SW480 (cell line): Measurements from ENCODE around the gene XPR1.
"Not testable (repeated sequence)": the region's sequence is repeated elsewhere in the genome, so short reads cannot be mapped to it uniquely, and the experiment has no call there.

Experiments used
- DNase-seq: peaks from one replicate; pipeline ENCODE4 v3.0.0-alpha.2; 2016; ENCODE audit warnings: low spot score

XPR1 gene

GRCh38 chr1:180644526-180645192 lies 12.8 kb downstream of the XPR1 start:
- no peak for DNase-seq

GRCh38 chr1:180645261-180645660 lies 13.4 kb downstream of the XPR1 start:
- not testable (repeated sequence) for DNase-seq

GRCh38 chr1:180646093-180646492 lies 14.3 kb downstream of the XPR1 start:
- DNase-seq, result no peak

- no peak for DNase-seq
Measured at GRCh38 chr1:180646547-180646946, 14.7 kb downstream of the XPR1 start.

GRCh38 chr1:180652792-180653191 lies 21.0 kb downstream of the XPR1 start:
- DNase-seq, result no peak

GRCh38 chr1:180662709-180663108 lies 30.9 kb downstream of the XPR1 start:
- no peak for DNase-seq

DNA sequence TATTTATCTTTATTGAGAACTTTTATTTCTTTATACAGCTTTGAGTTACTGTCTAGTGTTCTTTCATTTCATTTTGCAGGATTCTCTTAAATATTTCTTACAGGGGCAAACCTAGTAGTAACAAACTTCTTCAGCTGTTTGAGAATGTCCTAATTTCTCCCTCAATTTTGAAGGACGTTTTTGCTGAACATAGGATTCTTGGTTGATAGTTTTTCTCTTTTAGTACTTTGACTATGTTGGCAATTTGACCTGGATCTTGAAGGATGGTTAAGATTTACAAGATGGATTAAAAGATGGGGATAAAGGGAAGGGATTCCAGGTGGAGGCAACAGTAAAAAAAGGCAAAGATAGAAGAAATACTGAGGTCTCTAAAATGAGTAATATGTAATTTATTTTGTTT lies 38.9 kb downstream of the XPR1 start:
- DNase-seq, result no peak

DNA sequence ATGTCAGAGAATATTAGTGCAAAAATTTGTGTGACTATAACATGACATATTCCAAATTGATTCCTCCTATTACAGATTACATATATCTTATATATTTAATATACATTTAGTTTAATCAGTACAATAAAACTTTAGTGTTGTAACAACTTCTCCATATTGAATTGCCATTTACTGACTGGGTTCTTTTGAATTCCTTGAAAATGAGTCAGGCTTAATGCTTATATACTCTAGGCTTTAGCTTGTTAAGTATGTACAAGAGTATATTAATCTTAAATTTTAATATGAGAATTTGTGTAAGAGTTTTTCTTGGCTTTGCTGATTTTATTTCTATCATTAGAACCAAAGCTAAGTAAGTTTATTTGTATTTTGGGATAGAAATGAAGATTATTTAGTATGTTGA lies 40.3 kb downstream of the XPR1 start:
- DNase-seq, result no peak

- DNase-seq, result no peak
Measured at GRCh38 chr1:180672505-180672904, 40.7 kb downstream of the XPR1 start.

DNA sequence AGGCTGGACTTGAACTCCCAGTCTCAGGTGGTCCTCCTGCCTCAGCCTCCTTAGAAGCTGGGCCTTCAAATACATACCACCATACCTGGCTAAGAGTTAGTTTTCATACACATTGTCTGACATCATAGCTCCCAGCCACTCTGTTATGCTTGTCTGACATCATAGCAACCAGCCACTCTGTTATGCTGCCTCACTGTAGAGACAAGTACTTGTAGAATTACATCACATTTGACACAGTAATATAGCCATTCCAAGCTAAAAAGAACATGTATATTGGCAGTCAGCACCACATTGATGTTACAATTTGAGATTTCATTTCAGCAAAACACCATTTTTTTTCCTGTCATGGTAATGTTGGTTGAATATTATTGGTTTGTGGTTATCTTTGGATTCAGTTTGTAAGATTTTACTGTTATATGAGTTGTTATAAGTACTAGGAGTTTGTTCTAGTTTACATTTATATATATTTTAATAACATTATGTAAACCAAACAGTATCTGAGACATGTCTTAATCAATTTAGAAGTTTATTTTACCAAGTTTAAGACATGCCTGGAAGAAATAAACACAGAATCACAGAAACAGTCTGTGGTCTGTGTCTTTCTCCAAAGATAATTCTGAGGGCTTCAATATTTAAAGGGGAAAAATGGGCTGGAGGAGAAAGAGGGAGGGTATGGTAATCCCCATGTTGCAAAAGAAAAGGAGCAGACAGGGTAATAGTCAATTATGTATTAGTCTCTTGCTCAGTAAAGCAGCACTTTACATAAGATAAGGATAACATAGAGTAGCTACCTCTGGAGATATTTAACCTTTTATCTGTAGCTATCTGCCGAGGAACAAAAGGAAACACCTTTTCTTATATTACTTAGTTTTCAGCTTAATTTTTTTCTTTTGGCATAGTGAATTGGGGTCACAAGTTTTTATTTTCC lies 43.0 kb downstream of the XPR1 start:
- DNase-seq, result no peak

- peak; percentile 14 for DNase-seq
Measured at GRCh38 chr1:180675586-180675985, 43.8 kb downstream of the XPR1 start.

DNA sequence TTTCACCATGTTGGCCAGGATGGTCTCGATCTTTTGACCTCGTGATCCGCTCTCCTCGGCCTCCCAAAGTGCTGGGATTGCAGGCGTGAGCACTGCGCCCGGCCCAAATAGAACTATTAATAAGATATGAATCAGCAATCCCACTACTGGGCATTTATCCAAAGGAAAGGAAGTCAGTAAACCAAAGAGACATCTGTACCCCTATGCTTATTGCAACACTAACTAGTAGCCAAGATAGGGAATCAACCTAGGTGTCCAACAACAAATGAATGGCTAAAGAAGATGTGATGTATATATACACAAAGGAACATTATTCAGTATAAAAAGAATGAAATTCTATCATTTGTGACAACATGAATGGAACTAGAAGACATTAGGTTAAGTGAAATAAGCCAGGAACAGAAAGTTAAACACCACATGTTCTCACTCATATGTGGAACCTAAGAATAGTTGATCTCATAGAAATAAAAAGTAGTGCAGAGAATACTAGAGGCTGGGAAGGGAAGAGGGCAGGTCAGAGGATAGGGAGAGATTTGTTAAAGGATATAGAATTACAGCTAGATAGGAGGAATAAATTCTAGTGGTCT lies 48.8 kb downstream of the XPR1 start:
- DNase-seq, result no peak

DNA sequence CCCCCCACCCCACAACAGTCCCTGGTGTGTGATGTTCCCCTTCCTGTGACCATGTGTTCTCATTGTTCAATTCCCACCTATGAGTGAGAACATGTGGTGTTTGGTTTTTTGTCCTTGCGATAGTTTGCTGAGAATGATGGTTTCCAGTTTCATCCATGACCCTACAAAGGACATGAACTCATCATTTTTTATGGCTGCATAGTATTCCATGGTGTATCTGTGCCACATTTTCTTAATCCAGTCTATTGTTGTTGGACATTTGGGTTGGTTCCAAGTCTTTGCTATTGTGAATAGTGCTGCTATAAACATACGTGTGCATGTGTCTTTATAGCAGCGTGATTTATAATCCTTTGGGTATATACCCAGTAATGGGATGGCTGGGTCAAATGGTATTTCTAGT lies 51.3 kb downstream of the XPR1 start:
- not testable (repeated sequence) for DNase-seq

- no peak for DNase-seq
Measured at GRCh38 chr1:180691322-180691913, 59.6 kb downstream of the XPR1 start.

GRCh38 chr1:180693564-180694244 lies 61.9 kb downstream of the XPR1 start:
- DNase-seq, result no peak

DNA sequence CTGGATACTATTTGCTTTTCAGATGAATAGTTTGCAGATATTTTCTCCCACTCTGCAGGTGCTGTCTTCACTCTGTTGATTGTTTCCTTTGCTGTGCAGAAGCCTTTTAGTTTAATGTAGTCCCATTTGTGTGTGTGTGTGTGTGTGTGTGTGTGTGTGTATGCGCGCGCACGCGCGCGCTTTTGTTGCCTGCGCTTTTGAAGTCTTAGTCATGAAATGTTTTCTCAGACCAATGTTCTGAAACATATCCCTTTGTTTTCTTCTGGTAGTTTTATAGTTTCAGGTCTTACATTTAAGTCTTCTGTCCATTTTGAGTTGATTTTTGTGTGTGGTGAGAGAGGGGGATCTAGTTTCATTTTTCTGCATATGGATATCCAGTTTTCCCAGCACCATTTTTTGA lies 63.5 kb downstream of the XPR1 start:
- no peak for DNase-seq

- no peak for DNase-seq
Measured at GRCh38 chr1:180696361-180696760, 64.5 kb downstream of the XPR1 start.

- DNase-seq, result no peak
Measured at GRCh38 chr1:180698580-180698979, 66.8 kb downstream of the XPR1 start.

- DNase-seq, result not testable (repeated sequence)
Measured at GRCh38 chr1:180702376-180702775, 70.6 kb downstream of the XPR1 start.

- DNase-seq, result not testable (repeated sequence)
Measured at GRCh38 chr1:180710746-180711145, 78.9 kb downstream of the XPR1 start.

DNA sequence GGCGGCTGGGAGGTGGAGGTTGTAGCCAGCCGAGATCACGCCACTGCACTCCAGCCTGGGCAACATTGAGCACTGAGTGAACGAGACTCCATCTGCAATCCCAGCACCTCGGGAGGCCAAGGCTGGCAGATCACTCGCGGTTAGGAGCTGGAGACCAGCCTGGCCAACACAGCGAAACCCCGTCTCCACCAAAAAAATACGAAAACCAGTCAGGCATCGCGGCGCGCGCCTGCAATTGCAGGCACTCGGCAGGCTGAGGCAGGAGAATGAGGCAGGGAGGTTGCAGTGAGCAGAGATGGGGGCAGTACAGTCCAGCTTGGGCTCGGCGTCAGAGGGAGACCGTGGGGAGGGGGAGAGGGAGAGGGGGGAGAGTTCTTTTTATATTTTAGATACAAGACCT lies 79.4 kb downstream of the XPR1 start:
- not testable (repeated sequence) for DNase-seq

DNA sequence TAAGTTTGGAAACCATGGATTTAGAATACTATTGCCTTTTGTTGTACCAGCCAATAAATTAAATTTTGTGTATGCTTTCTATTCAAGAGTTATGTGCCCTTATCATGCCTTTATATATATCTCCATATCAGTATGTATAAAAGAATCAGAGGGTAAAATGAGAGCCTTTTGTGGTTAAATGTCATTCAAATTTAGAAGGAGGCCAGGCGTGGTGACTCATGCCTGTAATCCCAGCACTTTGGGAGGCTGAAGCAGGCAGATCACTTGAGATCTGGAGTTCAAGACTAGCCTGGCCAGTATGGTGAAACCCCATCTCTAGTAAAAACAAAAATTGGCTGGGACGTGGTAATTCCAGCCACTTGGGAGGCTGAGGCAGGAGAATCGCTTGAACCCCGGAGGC lies 88.9 kb downstream of the XPR1 start:
- DNase-seq, result no peak
